ENCODE measurements around the gene COL12A1. TPM values are rescaled to one million over a fixed set of nuclear protein-coding genes. Genes with fewer than 3 reads are reported as not detected.

Gene COL12A1
- polyA plus RNA-seq, 1 donor from 2014 or later: 0.63 TPM

- no peak overlapping the region for H3K4me3 ChIP-seq (ENCODE audit: low read length)
- no peak overlapping the region for H3K9ac ChIP-seq (ENCODE audit: low read length)
- H3K27ac ChIP-seq (ENCODE audit: low read length): no peak overlapping the region
- no peaks in the 10 kb centered on the region for H3K9me2 ChIP-seq (ENCODE audit: insufficient read depth, low read length)
- H3F3A ChIP-seq (ENCODE audit: insufficient read depth, low read length, poor library complexity, severe bottlenecking): no peaks in the 10 kb centered on the region
- H3K9me3 ChIP-seq (ENCODE audit: low read length): no peaks in the 10 kb centered on the region
- no peaks in the 10 kb centered on the region for H3K79me2 ChIP-seq (replicated peaks; ENCODE audit: insufficient read depth, low read length)
- no peak overlapping the region for H3K4me2 ChIP-seq (ENCODE audit: low read length)
- TF ChIP-seq SMC3 (conservative IDR thresholded peaks at IDR 0.05; ENCODE audit: poor library complexity) (no peak), RAD21 (conservative IDR thresholded peaks at IDR 0.05) (no peak), TAF1 (IDR thresholded peaks at IDR 0.05; ENCODE audit: low read depth) (no peak), EP300 (conservative IDR thresholded peaks at IDR 0.05; ENCODE audit: poor library complexity, severe bottlenecking) (no peak), MXI1 (conservative IDR thresholded peaks at IDR 0.05; ENCODE audit: poor library complexity, severe bottlenecking) (no peak), CTCF (IDR thresholded peaks at IDR 0.05; ENCODE audit: poor library complexity, severe bottlenecking) (no peak), EZH2 (IDR thresholded peaks at IDR 0.05; ENCODE audit: borderline replicate concordance, insufficient read depth, low read length, poor library complexity, severe bottlenecking) (no peak), POLR2AphosphoS5 (IDR thresholded peaks at IDR 0.05) (no peak), REST (IDR thresholded peaks at IDR 0.05; ENCODE audit: borderline replicate concordance) (no peak)
- H3K36me3 ChIP-seq (ENCODE audit: insufficient read depth, low read length): no peaks in the 10 kb centered on the region
- no peaks in the 10 kb centered on the region for H4K20me1 ChIP-seq (ENCODE audit: insufficient read depth)
- H2AFZ ChIP-seq (ENCODE audit: low read depth, low read length): no peak overlapping the region
- no peaks in the 10 kb centered on the region for H3K27me3 ChIP-seq (ENCODE audit: insufficient read depth, low read depth, low read length)
These were observed 44.0 kb upstream of the COL12A1 start for GRCh38 chr6:75249837-75250236.

GRCh38 chr6:75246386-75246785, 40.5 kb upstream of the COL12A1 start:
- Histone ChIP-seq H4K20me1 (ENCODE audit: insufficient read depth) (no peaks in the 10 kb centered on the region), H3K36me3 (ENCODE audit: insufficient read depth, low read length) (no peaks in the 10 kb centered on the region), H2AFZ (ENCODE audit: low read depth, low read length) (no peak overlapping the region), H3K4me2 (ENCODE audit: low read length) (no peak overlapping the region), H3K9ac (ENCODE audit: low read length) (no peak overlapping the region), H3K9me3 (ENCODE audit: low read length) (no peaks in the 10 kb centered on the region), H3K9me2 (ENCODE audit: insufficient read depth, low read length) (no peaks in the 10 kb centered on the region), H3F3A (ENCODE audit: insufficient read depth, low read length, poor library complexity, severe bottlenecking) (no peaks in the 10 kb centered on the region), H3K4me3 (ENCODE audit: low read length) (no peak overlapping the region), H3K79me2 (replicated peaks; ENCODE audit: insufficient read depth, low read length) (peaks cover 14% of the 10 kb centered on the region), H3K27me3 (ENCODE audit: insufficient read depth, low read depth, low read length) (no peaks in the 10 kb centered on the region), H3K27ac (ENCODE audit: low read length) (no peak overlapping the region)
- TF ChIP-seq CTCF (IDR thresholded peaks at IDR 0.05; ENCODE audit: poor library complexity, severe bottlenecking) (no peak), EZH2 (IDR thresholded peaks at IDR 0.05; ENCODE audit: borderline replicate concordance, insufficient read depth, low read length, poor library complexity, severe bottlenecking) (no peak), SMC3 (conservative IDR thresholded peaks at IDR 0.05; ENCODE audit: poor library complexity) (no peak), TAF1 (IDR thresholded peaks at IDR 0.05; ENCODE audit: low read depth) (no peak), MXI1 (conservative IDR thresholded peaks at IDR 0.05; ENCODE audit: poor library complexity, severe bottlenecking) (no peak), POLR2AphosphoS5 (IDR thresholded peaks at IDR 0.05) (no peak), REST (IDR thresholded peaks at IDR 0.05; ENCODE audit: borderline replicate concordance) (no peak), EP300 (conservative IDR thresholded peaks at IDR 0.05; ENCODE audit: poor library complexity, severe bottlenecking) (no peak), RAD21 (conservative IDR thresholded peaks at IDR 0.05) (no peak)
